ENCODE measurements around the gene MYOM1.

DNA sequence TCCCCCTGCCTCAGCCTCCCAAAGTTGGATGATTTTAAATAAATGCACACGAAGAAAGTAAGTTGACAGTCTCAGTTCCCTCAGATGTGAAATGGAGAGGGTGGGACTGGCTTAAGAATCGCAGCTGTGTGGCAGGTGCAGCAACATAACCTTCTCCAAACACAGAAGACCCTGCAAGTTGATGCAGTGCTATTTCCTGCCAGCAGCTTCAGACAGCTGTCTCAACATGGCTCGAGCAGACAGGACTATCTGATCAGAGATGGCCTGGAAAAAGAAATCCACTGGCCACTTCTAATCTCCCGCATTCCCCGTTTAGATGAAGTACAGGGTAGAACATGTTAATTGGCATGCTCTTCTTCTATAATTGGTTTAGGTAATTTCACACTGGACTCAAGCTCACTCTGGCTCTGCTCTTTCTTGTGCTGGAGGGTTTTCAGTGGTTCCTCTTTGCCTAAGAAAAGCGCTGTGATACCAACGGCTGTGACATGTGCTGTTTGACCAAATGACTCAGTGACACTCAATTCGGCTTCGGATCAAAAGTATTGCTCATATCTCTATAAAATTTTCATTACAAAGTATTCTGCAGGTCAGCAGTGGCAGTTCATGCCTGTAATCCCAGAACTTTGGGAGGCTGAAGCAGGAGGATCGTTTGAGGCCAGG is 40.2 kb downstream of the MYOM1 start:
- no peak for TF ChIP-seq POLR2A (IDR thresholded peaks at IDR 0.05)
- TF ChIP-seq, protein P1, sequence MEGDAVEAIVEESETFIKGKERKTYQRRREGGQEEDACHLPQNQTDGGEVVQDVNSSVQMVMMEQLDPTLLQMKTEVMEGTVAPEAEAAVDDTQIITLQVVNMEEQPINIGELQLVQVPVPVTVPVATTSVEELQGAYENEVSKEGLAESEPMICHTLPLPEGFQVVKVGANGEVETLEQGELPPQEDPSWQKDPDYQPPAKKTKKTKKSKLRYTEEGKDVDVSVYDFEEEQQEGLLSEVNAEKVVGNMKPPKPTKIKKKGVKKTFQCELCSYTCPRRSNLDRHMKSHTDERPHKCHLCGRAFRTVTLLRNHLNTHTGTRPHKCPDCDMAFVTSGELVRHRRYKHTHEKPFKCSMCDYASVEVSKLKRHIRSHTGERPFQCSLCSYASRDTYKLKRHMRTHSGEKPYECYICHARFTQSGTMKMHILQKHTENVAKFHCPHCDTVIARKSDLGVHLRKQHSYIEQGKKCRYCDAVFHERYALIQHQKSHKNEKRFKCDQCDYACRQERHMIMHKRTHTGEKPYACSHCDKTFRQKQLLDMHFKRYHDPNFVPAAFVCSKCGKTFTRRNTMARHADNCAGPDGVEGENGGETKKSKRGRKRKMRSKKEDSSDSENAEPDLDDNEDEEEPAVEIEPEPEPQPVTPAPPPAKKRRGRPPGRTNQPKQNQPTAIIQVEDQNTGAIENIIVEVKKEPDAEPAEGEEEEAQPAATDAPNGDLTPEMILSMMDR (IDR thresholded peaks at IDR 0.05): no peak
